Measurements from ENCODE around the gene YES1. TPM values are rescaled to one million over a fixed set of nuclear protein-coding genes. Genes with fewer than 3 reads are reported as not detected.

Gene YES1
- total and polyA plus RNA-seq, 8 donors, result 10.7 to 35.2 (median 29.2) TPM

DNA sequence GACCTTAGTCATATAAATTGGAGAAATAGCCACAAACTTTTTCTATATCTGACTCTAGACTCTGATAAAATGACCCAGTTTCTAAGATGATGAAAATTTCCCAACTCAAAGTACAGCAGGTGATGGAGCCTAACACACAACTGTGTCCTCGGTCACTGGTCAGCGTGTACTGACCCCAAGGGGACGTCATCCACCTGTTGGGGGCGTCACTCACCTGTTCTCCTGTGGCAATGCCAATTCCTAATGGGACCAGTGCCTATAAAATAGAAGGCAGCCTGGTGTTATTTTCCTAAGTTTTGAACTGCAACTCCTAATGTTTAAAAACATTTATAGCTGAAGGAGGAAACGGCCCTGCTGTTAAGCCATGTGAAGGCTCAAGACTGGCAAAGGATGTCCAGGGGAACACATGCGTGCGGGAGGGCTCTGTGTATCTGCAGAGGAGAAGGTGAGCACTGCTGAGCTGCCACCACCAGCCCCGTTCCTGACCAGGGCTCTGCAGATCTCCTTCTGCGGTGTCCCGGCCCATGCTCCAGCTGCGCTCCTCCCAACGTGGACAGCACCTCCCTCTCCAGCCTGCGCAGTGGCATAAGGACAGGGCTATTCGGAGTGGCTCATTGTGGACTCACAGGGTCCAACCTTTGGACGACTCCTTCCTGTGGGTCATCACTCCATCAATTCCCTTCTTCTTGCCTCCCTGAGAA lies 133.4 kb downstream of the YES1 start:
- ATAC-seq (no peak), DNase-seq (no peak), FAIRE-seq (no peak)
- WGBS, 2 donors, result 93 to 97% methylated on average over 15 of the region's 15 CpGs
- no peak overlapping the region for H3K27ac ChIP-seq
- no peak for TF ChIP-seq CTCF (IDR thresholded peaks at IDR 0.05)
- intact Hi-C loops (cut with DNase I), result no loop called here
- no peak overlapping the region for H3K4me3 ChIP-seq
- H3K4me1 ChIP-seq, result peaks cover 4 to 6% (median 4%) of the 10 kb centered on the region in 3 donors
- peaks cover 0 to 60% (median 12%) of the 10 kb centered on the region in 3 donors for H3K36me3 ChIP-seq
- no peaks in the 10 kb centered on the region for H3K9me3 ChIP-seq
- H3K27me3 ChIP-seq, result no peaks in the 10 kb centered on the region

GRCh38 chr18:677951-678381 lies 134.1 kb downstream of the YES1 start:
- FAIRE-seq, result no peak
- Histone ChIP-seq H3K4me3 (no peak overlapping the region), H3K36me3 (peaks cover 0 to 64% (median 18%) of the 10 kb centered on the region in 3 donors), H3K4me1 (peaks cover 0 to under 1% (median under 1%) of the 10 kb centered on the region in 3 donors), H3K9me3 (no peaks in the 10 kb centered on the region), H3K27ac (no peak overlapping the region), H3K27me3 (no peaks in the 10 kb centered on the region)
- no peak for TF ChIP-seq CTCF (IDR thresholded peaks at IDR 0.05)
- 91 to 92% methylated on average over 14 of the region's 14 CpGs for WGBS, 2 donors
- intact Hi-C loops (cut with DNase I), result no loop called here
- DNase-seq, result no peak
- ATAC-seq, result no peak

DNA sequence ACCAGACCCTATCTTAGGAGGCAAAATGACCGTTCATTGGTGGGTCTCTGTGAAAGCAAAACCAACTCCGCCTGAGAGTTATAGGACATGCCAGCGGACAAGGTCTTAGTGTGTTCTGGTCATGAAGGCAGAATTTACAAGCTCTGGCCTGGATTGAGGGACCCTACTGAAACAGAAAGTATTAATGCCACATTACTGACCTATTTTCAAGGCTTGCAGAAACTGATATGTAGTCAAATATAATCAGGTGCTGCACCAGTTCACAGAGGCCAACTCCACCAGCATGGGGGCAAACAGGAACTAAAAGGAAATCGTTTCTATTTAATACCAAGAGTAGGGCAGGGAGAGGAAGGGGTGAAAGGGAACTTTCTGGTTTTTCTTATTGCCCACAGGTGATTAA lies 134.9 kb downstream of the YES1 start:
- DNase-seq (no peak), ATAC-seq (no peak), FAIRE-seq (no peak)
- intact Hi-C loops (cut with DNase I), result no loop called here
- Histone ChIP-seq H3K27ac (no peak overlapping the region), H3K36me3 (peaks cover 0 to 71% (median 21%) of the 10 kb centered on the region in 3 donors), H3K9me3 (no peaks in the 10 kb centered on the region), H3K4me3 (no peak overlapping the region), H3K27me3 (no peaks in the 10 kb centered on the region), H3K4me1 (no peaks in the 10 kb centered on the region)
- no peak for TF ChIP-seq CTCF (IDR thresholded peaks at IDR 0.05)
- WGBS, 2 donors, result 64 to 83% methylated on average over 4 of the region's 4 CpGs

DNA sequence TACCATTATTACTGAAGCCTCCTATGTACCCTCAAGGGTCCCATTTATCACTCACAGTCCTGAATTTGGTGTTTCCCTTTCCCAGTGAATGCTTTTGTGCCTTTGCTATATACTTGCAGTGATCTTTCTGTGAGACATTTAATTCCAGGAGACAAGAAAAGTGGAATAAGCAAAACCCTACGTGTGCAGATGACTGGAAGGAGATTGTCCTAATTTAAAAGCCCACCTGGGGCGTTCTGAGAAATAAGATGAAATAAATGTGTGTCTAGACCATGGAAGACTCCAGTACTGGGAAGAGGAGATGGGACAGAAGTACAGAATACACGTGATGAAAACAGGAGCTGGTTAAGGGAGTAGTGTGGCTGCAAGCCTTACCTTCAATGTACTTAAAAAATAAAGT lies 135.3 kb downstream of the YES1 start:
- H3K36me3 ChIP-seq, result peaks cover 0 to 69% (median 21%) of the 10 kb centered on the region in 3 donors
- H3K27me3 ChIP-seq, result no peaks in the 10 kb centered on the region
- H3K4me3 ChIP-seq, result no peak overlapping the region
- no peak for TF ChIP-seq CTCF (IDR thresholded peaks at IDR 0.05)
- no peaks in the 10 kb centered on the region for H3K9me3 ChIP-seq
- no peak overlapping the region for H3K27ac ChIP-seq
- WGBS, 2 donors, result 88 to 93% methylated on average over 3 of the region's 3 CpGs
- H3K4me1 ChIP-seq, result no peaks in the 10 kb centered on the region
- DNase-seq (no peak), FAIRE-seq (no peak), ATAC-seq (no peak)
- intact Hi-C loops (cut with DNase I), result no loop called here

- TF ChIP-seq CTCF (IDR thresholded peaks at IDR 0.05), result no peak
- no peak overlapping the region for H3K4me3 ChIP-seq
- ATAC-seq (no peak), DNase-seq (no peak), FAIRE-seq (no peak)
- H3K27ac ChIP-seq, result no peak overlapping the region
- H3K27me3 ChIP-seq, result no peaks in the 10 kb centered on the region
- peaks cover 0 to 67% (median 15%) of the 10 kb centered on the region in 3 donors for H3K36me3 ChIP-seq
- no peaks in the 10 kb centered on the region for H3K9me3 ChIP-seq
- intact Hi-C loops (cut with DNase I), result no loop called here
- WGBS, 2 donors, result 77 to 88% methylated on average over 5 of the region's 5 CpGs
- H3K4me1 ChIP-seq, result no peaks in the 10 kb centered on the region
Measured at GRCh38 chr18:676069-676468, 136.0 kb downstream of the YES1 start.
